Liver (tissue), 3 donors: ENCODE results near the gene IL1RAP.

Experiments used
- ATF3 ChIP-seq: IDR thresholded peaks from 2 replicates; pipeline ENCODE4 v1.6.1; 2016; ENCODE audit warnings: antibody characterized with exemption
- CTCF ChIP-seq: fragments of 150-350 bp; IDR thresholded peaks from 2 replicates; pipeline ENCODE4 v1.5.1; 2017; ENCODE audit warnings: improper control_type of control experiment, low read depth, low read length; ENCODE audit not compliant: missing input control
- GABPA ChIP-seq, 2 donors: IDR thresholded peaks in 1 of 2; conservative IDR thresholded peaks in 1 of 2; 2 replicates each; pipeline ENCODE4 v1.6.1; 2016; ENCODE audit warnings: antibody characterized with exemption in 2 of 2, mild to moderate bottlenecking in 1 of 2, moderate library complexity in 1 of 2
- REST ChIP-seq: IDR thresholded peaks from 2 replicates; pipeline ENCODE4 v1.6.1; 2016; ENCODE audit warnings: antibody characterized with exemption, mild to moderate bottlenecking
- donor health status: healthy.
- donor health status: healthy.

GRCh38 chr3:190606596-190606995 lies 92.7 kb downstream of the IL1RAP start:
- TF ChIP-seq CTCF (no peak), GABPA (IDR thresholded peaks at IDR 0.05 in 1 of 2, conservative IDR thresholded peaks at IDR 0.05 in 1 of 2) (no peak), ATF3 (no peak), REST (no peak)
